Fibroblast of the aortic adventitia (primary cell): ENCODE results near the gene MZT2B. TPM values are rescaled to one million over a fixed set of nuclear protein-coding genes. Genes with fewer than 3 reads are reported as not detected.
"Not testable (repeated sequence)": the region's sequence is repeated elsewhere in the genome, so short reads cannot be mapped to it uniquely, and the experiment has no call there.

Experiments used
- DNase-seq: peaks from one replicate; pipeline ENCODE4 v3.0.0-alpha.2; 2010; ENCODE audit warnings: low read depth
- H3K4me3 ChIP-seq: 2 replicates; pipeline ENCODE4 v1.5.1; 2011; ENCODE audit warnings: low read depth, mild to moderate bottlenecking, control low read depth, low read length, moderate library complexity
- CTCF ChIP-seq: IDR thresholded peaks from 2 replicates; pipeline ENCODE4 v1.5.1; 2011; ENCODE audit warnings: mild to moderate bottlenecking, low read length, control low read depth, inconsistent platforms; ENCODE audit not compliant: insufficient read depth
- total RNA-seq: library from RNA; depleted of rRNA; stranded (reverse); fragments of >200 nt; gene quantifications from 2 replicates; pipeline ENCODE4 v1.2.3, GENCODE V29; 2012; ENCODE audit warnings: low replicate concordance

Gene MZT2B
- total RNA-seq, 1 donor = 90.5 TPM

GRCh38 chr2:130190237-130190636 lies 8.2 kb downstream of the MZT2B start:
- no peak for DNase-seq
- TF ChIP-seq CTCF = no peak
- H3K4me3 ChIP-seq = no peak overlapping the region

DNA sequence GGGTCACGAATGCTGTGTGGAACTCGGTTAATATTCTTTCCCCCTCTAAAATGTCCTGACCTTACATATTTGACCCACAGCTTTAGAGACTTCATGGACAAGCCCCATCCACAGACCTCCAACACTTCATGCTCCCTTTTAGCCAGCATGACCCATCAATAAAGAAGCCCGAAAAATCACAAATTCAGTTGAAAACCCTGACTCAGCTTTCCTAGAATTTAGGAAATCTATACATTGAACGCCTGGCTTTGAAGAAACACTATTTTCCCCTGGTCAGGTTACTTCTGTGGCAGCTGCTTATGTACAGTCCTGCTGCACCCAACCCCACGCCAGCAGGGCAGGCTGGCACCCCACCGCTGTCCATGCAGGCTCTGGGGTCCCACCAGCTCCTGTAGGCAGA lies 9.3 kb downstream of the MZT2B start:
- not testable (repeated sequence) for DNase-seq, H3K4me3 ChIP-seq

DNA sequence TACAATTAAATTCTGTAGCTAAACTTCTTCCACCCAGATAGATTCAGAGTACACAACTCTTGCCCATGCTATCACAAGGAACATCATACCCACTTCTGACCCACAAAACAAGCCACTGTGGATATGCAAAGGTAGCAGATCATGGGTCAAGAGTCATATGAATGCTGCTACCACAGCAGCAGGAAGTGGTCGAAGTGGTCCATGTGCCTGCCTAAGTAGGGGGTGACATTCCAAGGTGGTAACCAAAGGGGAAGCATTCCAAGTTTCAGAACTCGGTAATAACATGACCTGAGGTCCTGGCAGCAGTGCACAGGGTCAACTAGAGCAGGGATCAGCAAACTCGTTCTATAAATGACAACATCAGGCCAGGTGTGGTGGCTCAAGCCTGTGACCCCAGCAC lies 10.4 kb downstream of the MZT2B start:
- DNase-seq, H3K4me3 ChIP-seq: not testable (repeated sequence)

DNA sequence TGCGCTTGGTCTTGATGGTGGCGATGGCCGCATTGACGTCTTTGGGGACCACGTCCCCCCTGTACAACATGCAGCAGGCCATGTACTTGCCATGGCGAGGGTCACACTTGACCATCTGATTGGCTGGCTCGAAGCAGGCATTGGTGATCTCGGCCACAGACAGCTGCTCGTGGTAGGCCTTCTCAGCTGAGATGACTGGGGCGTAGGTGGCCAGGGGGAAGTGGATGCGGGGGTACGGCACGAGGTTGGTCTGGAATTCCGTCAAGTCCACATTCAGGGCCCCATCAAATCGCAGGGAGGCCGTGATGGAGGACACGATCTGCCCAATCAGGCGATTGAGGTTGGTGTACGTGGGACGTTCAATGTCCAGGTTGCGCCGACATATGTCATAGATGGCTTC lies 11.8 kb downstream of the MZT2B start:
- DNase-seq, H3K4me3 ChIP-seq: not testable (repeated sequence)

DNA sequence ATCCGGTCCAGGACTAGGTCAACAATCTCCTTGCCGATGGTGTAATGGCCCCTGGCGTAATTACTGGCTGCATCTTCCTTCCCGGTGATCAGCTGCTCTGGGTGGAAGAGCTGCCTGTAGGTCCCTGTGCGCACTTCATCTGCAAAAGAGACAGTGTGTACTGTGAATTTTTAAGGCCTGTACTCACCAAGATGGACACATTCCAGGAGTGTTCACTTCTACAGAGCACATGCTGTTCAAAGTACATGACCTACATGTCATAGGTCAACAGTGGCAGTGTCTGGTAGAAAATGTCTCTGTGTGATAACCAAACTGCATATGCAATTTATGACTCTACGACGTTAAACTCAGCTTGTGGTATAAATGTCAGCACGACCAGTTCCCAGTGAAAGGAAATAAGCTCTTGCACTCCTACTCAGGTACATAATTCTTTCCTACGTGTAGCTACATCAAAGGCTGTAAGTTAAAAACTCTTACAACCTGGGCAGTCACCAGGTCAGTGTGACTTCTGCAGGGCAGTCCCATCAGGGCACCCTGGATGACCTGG lies 13.1 kb downstream of the MZT2B start:
- H3K4me3 ChIP-seq, DNase-seq: not testable (repeated sequence)

- not testable (repeated sequence) for H3K4me3 ChIP-seq, DNase-seq
Observed at GRCh38 chr2:130196052-130196451, 14.0 kb downstream of the MZT2B start.

DNA sequence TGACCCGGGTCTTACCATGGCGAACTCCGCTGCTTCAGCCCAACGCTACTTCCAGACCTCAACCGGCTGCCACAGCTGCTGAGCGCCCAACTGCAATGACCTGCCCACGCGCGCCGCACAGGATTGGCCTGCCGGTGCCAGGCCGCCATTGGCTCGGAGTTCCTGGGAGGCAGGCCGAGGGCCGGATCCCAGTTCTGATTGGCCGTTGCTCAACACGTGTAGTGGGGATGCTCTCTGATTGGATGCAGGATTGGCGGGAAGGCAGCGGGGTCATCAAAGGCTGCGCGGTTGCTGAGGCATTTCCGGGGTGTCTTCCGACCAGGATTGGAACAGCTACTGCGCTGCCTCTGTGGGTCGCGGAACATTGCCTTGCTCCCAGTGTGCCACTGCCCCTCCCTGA lies 16.3 kb downstream of the MZT2B start, which contains the start of gene TUBA3E:
Gene TUBA3E, minus strand, starts transcription at position 97 of the 400 bp plus-strand sequence. Its CDS starts 79 bp downstream, at position 18.
- TF ChIP-seq CTCF = no peak
- H3K4me3 ChIP-seq = no peak within 1 kb of the TSS
- no peak for DNase-seq

- DNase-seq, H3K4me3 ChIP-seq: not testable (repeated sequence)
Observed at GRCh38 chr2:130202518-130202917, 20.5 kb downstream of the MZT2B start.

- DNase-seq, H3K4me3 ChIP-seq: not testable (repeated sequence)
Observed at GRCh38 chr2:130203150-130203549, 21.1 kb downstream of the MZT2B start.

- not testable (repeated sequence) for H3K4me3 ChIP-seq, DNase-seq
Observed at GRCh38 chr2:130207051-130207450, 25.0 kb downstream of the MZT2B start.

GRCh38 chr2:130219147-130219546 lies 37.1 kb downstream of the MZT2B start:
- not testable (repeated sequence) for DNase-seq, H3K4me3 ChIP-seq

DNA sequence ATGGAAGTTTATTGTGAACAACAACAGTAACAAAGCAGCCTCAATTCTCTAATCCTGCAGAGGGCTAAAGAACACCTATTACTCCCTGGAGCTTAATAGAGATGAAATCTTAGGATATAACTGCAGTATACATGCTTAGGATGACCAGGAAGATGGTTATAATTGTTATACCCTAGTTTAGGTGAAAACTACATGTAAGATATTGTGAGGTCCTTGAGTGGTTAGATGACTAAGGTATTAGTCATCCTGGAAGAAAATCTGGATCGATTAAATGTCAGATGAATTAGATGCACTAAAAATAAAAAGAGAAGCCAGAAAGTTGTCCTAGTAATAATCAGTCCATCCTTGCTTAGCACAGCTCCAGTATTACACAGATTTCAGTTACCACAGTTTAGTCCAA lies 38.4 kb downstream of the MZT2B start:
- DNase-seq, H3K4me3 ChIP-seq: not testable (repeated sequence)

- not testable (repeated sequence) for DNase-seq
Observed at GRCh38 chr2:130222523-130222922, 40.5 kb downstream of the MZT2B start.

GRCh38 chr2:130228005-130228404 lies 45.9 kb downstream of the MZT2B start:
- H3K4me3 ChIP-seq, DNase-seq: not testable (repeated sequence)

More at GRCh38 chr2:130222523-130222922, 40.5 kb downstream of the MZT2B start:
- not testable (repeated sequence) for H3K4me3 ChIP-seq

GRCh38 chr2:130228467-130229160 lies 46.6 kb downstream of the MZT2B start:
- DNase-seq, H3K4me3 ChIP-seq: not testable (repeated sequence)

DNA sequence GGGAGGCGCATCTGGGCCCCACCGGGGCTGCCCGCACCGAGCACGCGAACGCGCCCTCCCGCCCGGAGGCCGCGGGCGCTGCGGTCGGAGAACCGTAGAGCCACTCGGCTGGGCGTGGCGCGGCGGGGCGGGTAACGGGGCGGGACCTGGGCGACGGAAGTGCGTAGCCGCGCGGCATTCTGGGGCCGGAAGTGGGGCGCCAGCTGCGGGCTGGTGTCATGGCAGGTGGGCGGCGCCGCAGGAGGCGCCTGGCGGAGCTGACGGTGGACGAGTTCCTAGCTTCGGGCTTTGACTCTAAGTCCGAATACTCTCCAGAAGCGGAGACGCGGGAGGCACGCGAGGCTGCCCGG lies 47.1 kb downstream of the MZT2B start:
- not testable (repeated sequence) for H3K4me3 ChIP-seq, DNase-seq

GRCh38 chr2:130230376-130230775 lies 48.3 kb downstream of the MZT2B start:
- not testable (repeated sequence) for DNase-seq, H3K4me3 ChIP-seq
